HepG2 (cell line): ENCODE measurements around the gene CDK5RAP2. TPM values are rescaled to one million over a fixed set of nuclear protein-coding genes. Genes with fewer than 3 reads are reported as not detected.

Experiments
- CTCF ChIP-seq: sonication (generic); formaldehyde crosslinking; IDR thresholded peaks from 2 replicates; pipeline ENCODE4 v1.5.0; 2020; ENCODE audit warnings: mild to moderate bottlenecking, missing genetic modification reagents, moderate library complexity
- ESRRA ChIP-seq: sonication (generic); formaldehyde crosslinking; IDR thresholded peaks from 2 replicates; pipeline ENCODE4 v1.5.1; 2020; ENCODE audit warnings: mild to moderate bottlenecking, low read depth, missing genetic modification reagents
- KDM2A ChIP-seq: sonication (generic); formaldehyde crosslinking; IDR thresholded peaks from 2 replicates; pipeline ENCODE4 v1.4.0; 2020; ENCODE audit warnings: low read depth, missing genetic modification reagents, borderline replicate concordance
- KDM5B ChIP-seq: sonication (generic); formaldehyde crosslinking; IDR thresholded peaks from 2 replicates; pipeline ENCODE4 v1.4.0; 2020; ENCODE audit warnings: missing genetic modification reagents, mild to moderate bottlenecking, borderline replicate concordance
- MAFF ChIP-seq: IDR thresholded peaks from 2 replicates; pipeline ENCODE4 v1.6.1; 2011; ENCODE audit warnings: low read depth, low read length, improper control_type of control experiment
- RBM22 ChIP-seq: fragments of 200-400 bp; formaldehyde crosslinking; optimal IDR thresholded peaks from 2 replicates; pipeline ENCODE3; 2017; ENCODE audit warnings: mild to moderate bottlenecking, low read length, moderate library complexity
- SIX1 ChIP-seq: sonication (generic); formaldehyde crosslinking; IDR thresholded peaks from 2 replicates; pipeline ENCODE4 v1.4.0; 2020; ENCODE audit warnings: missing genetic modification reagents, borderline replicate concordance
- TSC22D2 ChIP-seq: sonication (generic); formaldehyde crosslinking; IDR thresholded peaks from 2 replicates; pipeline ENCODE4 v1.5.1; 2020; ENCODE audit warnings: missing genetic modification reagents, mild to moderate bottlenecking, borderline replicate concordance
- ZFP36L2 ChIP-seq: sonication (generic); formaldehyde crosslinking; IDR thresholded peaks from 2 replicates; pipeline ENCODE4 v1.4.0; 2020; ENCODE audit warnings: missing genetic modification reagents
- ZFP82 ChIP-seq: sonication (generic); formaldehyde crosslinking; IDR thresholded peaks from 2 replicates; pipeline ENCODE4 v1.5.1; 2020; ENCODE audit warnings: mild to moderate bottlenecking, missing genetic modification reagents, borderline replicate concordance
- ZMYM3 ChIP-seq: sonication (generic); formaldehyde crosslinking; IDR thresholded peaks from 2 replicates; pipeline ENCODE4 v1.5.1; 2020; ENCODE audit warnings: mild to moderate bottlenecking, missing genetic modification reagents
- ZNF224 ChIP-seq: sonication (generic); formaldehyde crosslinking; IDR thresholded peaks from 2 replicates; pipeline ENCODE4 v1.5.0; 2020; ENCODE audit warnings: mild to moderate bottlenecking, missing genetic modification reagents
- ZNF33A ChIP-seq: sonication (generic); formaldehyde crosslinking; IDR thresholded peaks from 2 replicates; pipeline ENCODE4 v1.5.1; 2020; ENCODE audit warnings: missing genetic modification reagents, mild to moderate bottlenecking, moderate library complexity, borderline replicate concordance
- ZNF44 ChIP-seq: sonication (generic); formaldehyde crosslinking; IDR thresholded peaks from 2 replicates; pipeline ENCODE4 v1.5.1; 2020; ENCODE audit warnings: mild to moderate bottlenecking, missing genetic modification reagents
- ZNF446 ChIP-seq: sonication (generic); formaldehyde crosslinking; IDR thresholded peaks from 2 replicates; pipeline ENCODE4 v1.5.0; 2020; ENCODE audit warnings: mild to moderate bottlenecking, missing genetic modification reagents
- ZNF501 ChIP-seq: sonication (generic); formaldehyde crosslinking; IDR thresholded peaks from 2 replicates; pipeline ENCODE4 v1.5.1; 2020; ENCODE audit warnings: mild to moderate bottlenecking, moderate library complexity, missing genetic modification reagents
- ZNF644 ChIP-seq: IDR thresholded peaks from 2 replicates; pipeline ENCODE4 v1.6.1; 2016; ENCODE audit warnings: low read depth
- ZNF660 ChIP-seq: sonication (generic); formaldehyde crosslinking; IDR thresholded peaks from 2 replicates; pipeline ENCODE4 v1.5.1; 2020; ENCODE audit warnings: mild to moderate bottlenecking, low read depth, missing genetic modification reagents, borderline replicate concordance
- ZNF768 ChIP-seq: sonication (generic); formaldehyde crosslinking; IDR thresholded peaks from 2 replicates; pipeline ENCODE4 v1.4.0; 2020; ENCODE audit warnings: missing genetic modification reagents
- ZNF776 ChIP-seq: sonication (generic); formaldehyde crosslinking; IDR thresholded peaks from 2 replicates; pipeline ENCODE4 v1.4.0; 2020; ENCODE audit warnings: mild to moderate bottlenecking, missing genetic modification reagents
- ZNF790 ChIP-seq: sonication (generic); formaldehyde crosslinking; IDR thresholded peaks from 2 replicates; pipeline ENCODE4 v1.8.0; 2022; ENCODE audit warnings: missing genetic modification reagents, mild to moderate bottlenecking, borderline replicate concordance
- ZNF878 ChIP-seq: sonication (generic); formaldehyde crosslinking; IDR thresholded peaks from 2 replicates; pipeline ENCODE4 v1.8.1; 2023; ENCODE audit warnings: mild to moderate bottlenecking, missing genetic modification reagents, moderate library complexity
- ZZZ3 ChIP-seq: sonication (generic); formaldehyde crosslinking; IDR thresholded peaks from 2 replicates; pipeline ENCODE4 v1.4.0; 2020; ENCODE audit warnings: missing genetic modification reagents, mild to moderate bottlenecking, borderline replicate concordance
- polyA plus RNA-seq, 8 experiments: library from polyadenylated mRNA; depleted of rRNA in 3 of 8; stranded (reverse) in 7 of 8; unstranded in 1 of 8; fragments of >200 nt; fragmentation: Illumina TruSeq in 4 of 8; extraction: Trizol in 4 of 8; gene quantifications; 2 replicates each; pipeline versions ENCODE4 v1.2.1 to v1.2.3, GENCODE V29; 2011 to 2016; ENCODE audit warnings: low read depth in 4 of 8, missing spikeins in 1 of 8, mixed read lengths in 1 of 8; ENCODE audit not compliant: insufficient read depth in 1 of 8
- total RNA-seq, 5 experiments: library from RNA; depleted of rRNA; stranded (reverse); fragments of >200 nt; fragmentation: Illumina TruSeq; extraction: Trizol; gene quantifications; 2 replicates each; pipeline ENCODE4 v1.2.3, GENCODE V29; 2016; ENCODE audit warnings: low read depth in 1 of 5
- TF ChIP-seq, protein P1 (sequence below): sonication (generic); formaldehyde crosslinking; IDR thresholded peaks from 2 replicates; pipeline ENCODE4 v1.5.0; 2020; ENCODE audit warnings: mild to moderate bottlenecking, missing genetic modification reagents, borderline replicate concordance

CDK5RAP2 gene
- total and polyA plus RNA-seq, 2 of the 13 experiments (the other 11 are each of a cell fraction or from before 2014, with no cell fraction given), result 31.8 to 42.2 TPM

DNA sequence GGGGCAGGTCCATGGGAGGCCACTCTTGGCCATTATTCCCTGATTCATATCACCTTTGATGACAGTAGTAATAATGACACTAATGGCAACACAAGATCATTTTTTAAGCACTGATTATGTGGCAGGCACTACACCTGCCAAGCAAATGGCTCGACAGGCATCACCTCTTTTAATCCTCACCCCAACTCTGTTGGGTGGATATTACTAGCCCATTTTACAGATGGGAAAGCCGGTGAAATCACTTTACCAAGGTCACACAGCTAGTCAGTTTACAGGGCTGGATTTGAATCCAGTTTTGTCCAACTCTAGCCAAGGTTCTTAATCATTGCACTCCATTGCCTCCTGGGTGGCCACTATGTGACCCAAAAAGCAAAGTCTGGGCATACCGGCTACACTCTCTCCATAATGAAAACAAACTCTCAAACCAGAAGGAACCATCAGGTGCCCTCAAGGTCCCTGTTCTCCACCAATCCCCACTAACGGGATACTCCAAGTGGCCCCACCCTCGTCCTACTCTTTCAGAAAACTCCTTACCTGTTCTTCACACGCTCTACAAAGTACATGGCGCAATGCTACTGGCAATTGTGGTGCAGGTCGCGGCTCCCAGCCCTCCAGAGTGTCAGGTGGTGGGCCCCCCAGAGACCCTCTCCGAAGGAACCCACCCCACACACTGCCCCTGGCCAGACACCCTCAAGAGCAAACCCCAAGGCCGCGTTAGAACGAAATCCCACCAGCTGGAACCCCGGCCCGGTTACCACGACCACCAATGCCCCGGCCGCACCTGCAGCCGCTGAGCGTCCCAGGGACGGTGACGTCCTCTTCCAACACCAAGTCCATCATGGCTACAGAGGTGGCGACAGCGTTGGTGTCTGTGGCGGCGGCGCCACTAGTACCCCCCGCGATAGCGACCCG lies 572 bp downstream of the CDK5RAP2 start (continued):
- TF ChIP-seq KDM2A (no peak), ZNF790 (CRISPR knock-in tag) (0 out of 2 replicates have a peak, but pooled peaks have one; percentile 42), CTCF (CRISPR knock-in tag) (no peak), SIX1 (CRISPR knock-in tag) (no peak), ZNF878 (CRISPR knock-in tag) (no peak), ZNF776 (0 out of 2 replicates have a peak, but pooled peaks have one; percentile 12), TSC22D2 (CRISPR knock-in tag) (peak; percentile 41; the same call in 1 of the 2 replicates), ZFP36L2 (no peak), ZZZ3 (no peak), ZMYM3 (CRISPR knock-in tag) (peak; percentile 68; the same call in 1 of the 2 replicates), ZNF501 (CRISPR knock-in tag) (no peak), ZNF768 (CRISPR knock-in tag) (peak; percentile 47; the same call in 1 of the 2 replicates), ESRRA (CRISPR knock-in tag) (no peak), RBM22 (no peak), ZNF224 (CRISPR knock-in tag) (0 out of 2 replicates have a peak, but pooled peaks have one; percentile 6), ZNF446 (CRISPR knock-in tag) (peak; percentile 45; the same call in 1 of the 2 replicates), ZNF44 (CRISPR knock-in tag) (0 out of 2 replicates have a peak, but pooled peaks have one; percentile 15), MAFF (no peak), KDM5B (CRISPR knock-in tag) (no peak), ZNF33A (no peak), ZNF644 (CRISPR knock-in tag) (no peak; the same call in 1 of the 2 replicates), ZNF660 (CRISPR knock-in tag) (no peak), ZFP82 (CRISPR knock-in tag) (0 out of 2 replicates have a peak, but pooled peaks have one; percentile 54)
- TF ChIP-seq, protein P1, sequence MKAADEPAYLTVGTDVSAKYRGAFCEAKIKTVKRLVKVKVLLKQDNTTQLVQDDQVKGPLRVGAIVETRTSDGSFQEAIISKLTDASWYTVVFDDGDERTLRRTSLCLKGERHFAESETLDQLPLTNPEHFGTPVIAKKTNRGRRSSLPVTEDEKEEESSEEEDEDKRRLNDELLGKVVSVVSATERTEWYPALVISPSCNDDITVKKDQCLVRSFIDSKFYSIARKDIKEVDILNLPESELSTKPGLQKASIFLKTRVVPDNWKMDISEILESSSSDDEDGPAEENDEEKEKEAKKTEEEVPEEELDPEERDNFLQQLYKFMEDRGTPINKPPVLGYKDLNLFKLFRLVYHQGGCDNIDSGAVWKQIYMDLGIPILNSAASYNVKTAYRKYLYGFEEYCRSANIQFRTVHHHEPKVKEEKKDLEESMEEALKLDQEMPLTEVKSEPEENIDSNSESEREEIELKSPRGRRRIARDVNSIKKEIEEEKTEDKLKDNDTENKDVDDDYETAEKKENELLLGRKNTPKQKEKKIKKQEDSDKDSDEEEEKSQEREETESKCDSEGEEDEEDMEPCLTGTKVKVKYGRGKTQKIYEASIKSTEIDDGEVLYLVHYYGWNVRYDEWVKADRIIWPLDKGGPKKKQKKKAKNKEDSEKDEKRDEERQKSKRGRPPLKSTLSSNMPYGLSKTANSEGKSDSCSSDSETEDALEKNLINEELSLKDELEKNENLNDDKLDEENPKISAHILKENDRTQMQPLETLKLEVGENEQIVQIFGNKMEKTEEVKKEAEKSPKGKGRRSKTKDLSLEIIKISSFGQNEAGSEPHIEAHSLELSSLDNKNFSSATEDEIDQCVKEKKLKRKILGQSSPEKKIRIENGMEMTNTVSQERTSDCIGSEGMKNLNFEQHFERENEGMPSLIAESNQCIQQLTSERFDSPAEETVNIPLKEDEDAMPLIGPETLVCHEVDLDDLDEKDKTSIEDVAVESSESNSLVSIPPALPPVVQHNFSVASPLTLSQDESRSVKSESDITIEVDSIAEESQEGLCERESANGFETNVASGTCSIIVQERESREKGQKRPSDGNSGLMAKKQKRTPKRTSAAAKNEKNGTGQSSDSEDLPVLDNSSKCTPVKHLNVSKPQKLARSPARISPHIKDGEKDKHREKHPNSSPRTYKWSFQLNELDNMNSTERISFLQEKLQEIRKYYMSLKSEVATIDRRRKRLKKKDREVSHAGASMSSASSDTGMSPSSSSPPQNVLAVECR (CRISPR knock-in tag), result no peak
